Ishikawa (cell line): ENCODE measurements around the gene PARD6G.

Experiments used
- EGR1 ChIP-seq: IDR thresholded peaks from 2 replicates; pipeline ENCODE4 v1.6.1; 2012
- FOXM1 ChIP-seq: IDR thresholded peaks from 2 replicates; pipeline ENCODE4 v1.6.1; 2012; ENCODE audit warnings: low read depth, borderline replicate concordance
- RAD21 ChIP-seq: IDR thresholded peaks from 2 replicates; pipeline ENCODE4 v1.6.1; 2012; ENCODE audit warnings: low read depth
- TAF1 ChIP-seq: IDR thresholded peaks from 2 replicates; pipeline ENCODE4 v1.6.1; 2012; ENCODE audit warnings: low read depth, mild to moderate bottlenecking
- YY1 ChIP-seq: IDR thresholded peaks from 2 replicates; pipeline ENCODE4 v1.6.1; 2012; ENCODE audit warnings: low read depth

DNA sequence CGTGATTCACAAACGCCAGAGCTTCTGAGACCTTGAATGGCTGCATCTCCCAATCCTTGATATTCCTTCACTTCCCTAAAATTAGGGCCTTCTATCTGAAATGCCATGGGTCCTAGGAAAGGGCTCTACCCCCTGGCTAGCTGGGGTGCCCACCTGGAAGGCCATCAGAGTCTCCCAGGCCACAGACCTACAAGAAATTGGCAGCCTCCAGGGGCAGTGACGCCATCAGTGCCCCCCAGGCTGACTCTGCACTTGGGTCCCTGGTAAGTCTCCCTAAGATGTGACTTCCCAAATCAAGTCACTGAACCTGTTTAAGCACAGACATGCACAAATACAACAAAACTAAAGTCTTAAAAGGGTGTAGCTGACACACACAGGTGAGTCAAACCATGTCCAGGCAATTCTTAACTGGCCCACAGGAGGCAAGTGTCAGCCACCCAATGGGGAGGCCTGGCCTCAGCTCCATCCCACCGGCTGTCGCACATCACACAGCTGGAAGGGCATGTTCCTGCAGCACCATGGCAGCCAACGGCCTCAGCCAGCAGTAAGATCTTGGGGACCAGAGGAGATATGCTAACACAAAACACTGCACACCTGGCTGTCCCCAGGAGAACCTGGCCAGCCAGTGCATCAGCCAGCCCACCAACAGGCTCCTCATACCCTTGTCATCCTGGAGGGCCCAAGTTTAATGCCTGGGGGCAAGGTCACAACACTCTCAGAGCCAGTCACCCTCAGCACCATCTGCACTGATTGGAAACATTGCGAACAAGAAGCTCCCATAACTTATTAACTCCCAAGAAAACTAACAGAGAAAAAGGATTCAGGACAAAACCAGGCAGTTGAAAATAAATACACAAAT lies 5.2 kb downstream of the PARD6G start:
- TF ChIP-seq TAF1: no peak
- no peak for TF ChIP-seq FOXM1
- no peak; the same call in 1 of the 2 replicates for TF ChIP-seq EGR1
- TF ChIP-seq YY1: no peak
- TF ChIP-seq RAD21: no peak
